Breast epithelium (tissue), 4 donors: Measurements from ENCODE around the gene DTNA. TPM values are rescaled to one million over a fixed set of nuclear protein-coding genes. Genes with fewer than 3 reads are reported as not detected.

Experiments
- DNase-seq, 2 donors: peaks; one replicate each; pipeline ENCODE4 v3.0.0-alpha.2; 2019; ENCODE audit warnings: low spot score in 2 of 2
- H3K27ac ChIP-seq, 2 donors: fragments of 200-600 bp; sonication (generic) in 1 of 2; one replicate each; pipeline ENCODE4 v1.5.1; 2016 to 2019; ENCODE audit warnings: mild to moderate bottlenecking in 1 of 2
- H3K27me3 ChIP-seq, 2 donors: fragments of 200-600 bp; sonication (generic) in 1 of 2; one replicate each; pipeline versions ENCODE4 v1.5.1 to v1.6.0; 2017 to 2019; ENCODE audit warnings: control low read depth in 1 of 2, mild to moderate bottlenecking in 1 of 2
- H3K36me3 ChIP-seq: fragments of 200-600 bp; one replicate; pipeline ENCODE4 v1.5.1; 2019
- H3K4me1 ChIP-seq, 2 donors: fragments of 200-600 bp; sonication (generic); one replicate each; pipeline ENCODE4 v1.5.1; 2016 to 2019; ENCODE audit warnings: control low read depth in 1 of 2
- H3K4me3 ChIP-seq, 3 donors: fragments of 200-600 bp; sonication (generic); 1 replicate in 2 of 3; 2 replicates in 1 of 3; pipeline ENCODE4 v1.5.1; 2016 to 2019; ENCODE audit warnings: mild to moderate bottlenecking in 3 of 3, moderate library complexity in 2 of 3
- H3K9me3 ChIP-seq, 2 donors: fragments of 200-600 bp; sonication (generic) in 1 of 2; one replicate each; pipeline ENCODE4 v1.5.1; 2016 to 2019; ENCODE audit warnings: control low read depth in 1 of 2
- CTCF ChIP-seq, 3 donors: fragments of 450-650 bp; IDR thresholded peaks; one replicate each; pipeline ENCODE4 v1.5.1; 2016 to 2017; ENCODE audit warnings: antibody characterized with exemption in 3 of 3, mild to moderate bottlenecking in 3 of 3, moderate library complexity in 3 of 3
- POLR2A ChIP-seq: fragments of 450-650 bp; IDR thresholded peaks from one replicate; pipeline ENCODE4 v1.6.1; 2016; ENCODE audit warnings: antibody characterized with exemption, mild to moderate bottlenecking, moderate library complexity
- POLR2AphosphoS5 ChIP-seq, 3 donors: sonication (generic); formaldehyde crosslinking; IDR thresholded peaks; one replicate each; pipeline ENCODE4 v1.6.1; 2017; ENCODE audit warnings: antibody characterized with exemption in 3 of 3
- intact Hi-C: fragments of 100-400 bp; cut with DNase I; formaldehyde crosslinking; loops from one replicate; pipeline ENCODE4 v1.15.1; 2023; ENCODE audit warnings: low total_unique reads
- total RNA-seq, 3 donors: library from RNA; depleted of rRNA; stranded (reverse); fragments of >200 nt; gene quantifications; one replicate each; pipeline ENCODE4 v1.1.0, GENCODE V29; 2016

Gene DTNA
- total RNA-seq, 3 donors from 2014 or later = 14.4 to 40.5 (median 17.9) TPM

DNA sequence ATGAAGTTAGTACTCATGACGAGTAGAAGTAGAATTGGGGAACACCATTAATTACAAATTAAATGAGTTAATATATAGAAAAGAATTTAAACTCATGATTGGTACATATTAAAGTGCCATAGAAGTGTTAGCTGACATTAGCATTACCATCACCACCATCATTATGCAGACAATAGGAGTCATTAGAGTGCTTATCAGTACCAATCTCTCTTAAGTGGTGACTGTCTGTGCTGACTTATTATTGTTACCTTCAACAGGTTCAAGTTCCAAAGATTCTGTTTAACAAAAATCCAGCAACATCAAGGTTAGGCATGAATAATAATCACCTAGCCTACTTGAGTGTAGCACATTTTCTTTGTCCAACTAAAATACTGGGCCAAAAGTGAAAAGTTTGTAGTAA, 222.3 kb downstream of the DTNA start:
- no peak for DNase-seq
- Histone ChIP-seq H3K4me1 (no peaks in the 10 kb centered on the region), H3K36me3 (no peaks in the 10 kb centered on the region), H3K27me3 (no peaks in the 10 kb centered on the region), H3K4me3 (no peak overlapping the region), H3K9me3 (no peaks in the 10 kb centered on the region), H3K27ac (no peak overlapping the region)
- intact Hi-C loops = no loop called here
- no peak for TF ChIP-seq POLR2A
- no peak for TF ChIP-seq POLR2AphosphoS5 (IDR thresholded peaks at IDR 0.05)
- TF ChIP-seq CTCF (IDR thresholded peaks at IDR 0.05) = no peak

DNA sequence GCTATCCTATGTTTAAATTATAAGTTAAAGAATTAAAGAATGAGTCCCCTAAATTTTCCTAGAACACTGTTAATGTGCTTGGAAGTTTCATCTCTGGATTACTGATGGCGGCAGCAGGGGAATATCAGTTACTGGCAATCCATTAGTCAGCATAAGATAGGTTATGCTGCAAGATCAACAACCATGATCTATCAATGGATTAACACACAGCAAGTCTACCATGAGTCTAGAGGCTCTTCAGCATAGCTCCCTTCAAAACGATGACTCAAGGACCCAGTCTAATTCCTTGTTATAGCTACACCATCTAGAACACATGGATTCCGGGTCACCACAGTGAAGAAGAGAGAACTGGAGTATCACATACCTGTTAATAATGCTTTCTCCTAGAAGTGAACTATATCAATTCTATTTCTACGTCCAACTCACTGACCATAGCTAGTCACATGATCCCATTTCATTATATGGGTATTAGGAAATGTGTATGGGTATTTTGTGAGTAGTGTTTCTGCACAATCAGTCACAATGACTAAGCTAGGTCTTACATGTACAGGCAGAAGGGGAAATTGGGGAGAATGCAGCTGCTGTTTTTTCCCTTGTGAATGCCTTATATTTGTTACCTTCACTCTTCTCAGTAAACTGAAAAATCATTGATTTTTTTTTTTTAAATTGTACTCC, 222.8 kb downstream of the DTNA start:
- no peak overlapping the region for H3K4me3 ChIP-seq
- no peaks in the 10 kb centered on the region for H3K4me1 ChIP-seq
- H3K27me3 ChIP-seq = no peaks in the 10 kb centered on the region
- no peaks in the 10 kb centered on the region for H3K9me3 ChIP-seq
- intact Hi-C loops = no loop called here
- no peaks in the 10 kb centered on the region for H3K36me3 ChIP-seq
- H3K27ac ChIP-seq = no peak overlapping the region
- no peak for TF ChIP-seq POLR2A
- TF ChIP-seq POLR2AphosphoS5 (IDR thresholded peaks at IDR 0.05) = no peak
- no peak for TF ChIP-seq CTCF (IDR thresholded peaks at IDR 0.05)
- DNase-seq = no peak

GRCh38 chr18:34933909-34934661, 224.0 kb downstream of the DTNA start:
- DNase-seq = no peak
- intact Hi-C loops = no loop called here
- no peak overlapping the region for H3K4me3 ChIP-seq
- no peaks in the 10 kb centered on the region for H3K4me1 ChIP-seq
- no peaks in the 10 kb centered on the region for H3K36me3 ChIP-seq
- H3K9me3 ChIP-seq = no peaks in the 10 kb centered on the region
- H3K27me3 ChIP-seq = no peaks in the 10 kb centered on the region
- TF ChIP-seq POLR2A = no peak
- TF ChIP-seq POLR2AphosphoS5 (IDR thresholded peaks at IDR 0.05) = no peak
- TF ChIP-seq CTCF (IDR thresholded peaks at IDR 0.05) = no peak
- no peak overlapping the region for H3K27ac ChIP-seq

DNA sequence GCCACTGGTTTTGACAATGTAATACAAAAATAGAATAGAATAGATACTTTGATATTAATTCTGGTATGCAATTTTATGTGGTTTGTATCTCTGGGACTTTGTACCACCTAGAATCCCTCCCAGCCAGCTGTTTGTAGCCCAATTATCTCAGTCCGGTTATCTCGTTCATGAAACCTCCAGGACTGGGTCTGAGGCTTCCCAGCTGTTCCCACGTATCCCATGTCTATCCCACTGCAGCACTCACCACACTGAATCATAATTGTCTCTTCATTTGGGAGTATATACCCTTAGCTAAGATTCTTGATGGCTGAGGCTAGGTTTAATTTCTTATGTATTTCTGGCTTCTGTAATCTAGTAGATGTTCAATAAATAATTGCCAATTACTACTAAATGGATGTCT, 226.7 kb downstream of the DTNA start:
- no peak for TF ChIP-seq POLR2AphosphoS5 (IDR thresholded peaks at IDR 0.05)
- no peak for TF ChIP-seq POLR2A
- no peak for TF ChIP-seq CTCF (IDR thresholded peaks at IDR 0.05)
- H3K27me3 ChIP-seq = no peaks in the 10 kb centered on the region

GRCh38 chr18:34938090-34938489, 228.0 kb downstream of the DTNA start:
- intact Hi-C loops = no loop called here
- no peak for TF ChIP-seq POLR2AphosphoS5 (IDR thresholded peaks at IDR 0.05)
- TF ChIP-seq CTCF (IDR thresholded peaks at IDR 0.05) = no peak
- no peak for TF ChIP-seq POLR2A
- Histone ChIP-seq H3K9me3 (no peaks in the 10 kb centered on the region), H3K36me3 (no peaks in the 10 kb centered on the region), H3K4me1 (no peaks in the 10 kb centered on the region), H3K27me3 (no peaks in the 10 kb centered on the region), H3K27ac (no peak overlapping the region), H3K4me3 (no peak overlapping the region)
- DNase-seq = no peak

More for the DNA sequence above, 226.7 kb downstream of the DTNA start:
- Histone ChIP-seq H3K4me3 (no peak overlapping the region), H3K36me3 (no peaks in the 10 kb centered on the region), H3K27ac (no peak overlapping the region), H3K4me1 (no peaks in the 10 kb centered on the region), H3K9me3 (no peaks in the 10 kb centered on the region)
- no peak for DNase-seq
- intact Hi-C loops = no loop called here
